ENCODE data around the gene PARD6G.

PARD6G gene

GRCh38 chr18:80244956-80245730 lies 2.2 kb downstream of the PARD6G start:
- no peak for DNase-seq
- Histone ChIP-seq H3K27ac (no peak overlapping the region), H3K36me3 (peaks cover 5% of the 10 kb centered on the region), H3K27me3 (ENCODE audit: insufficient read depth, low read depth, severe bottlenecking) (no peaks in the 10 kb centered on the region), H3K4me3 (ENCODE audit: low read depth, low read length) (no peak overlapping the region), H3K9me3 (ENCODE audit: severe bottlenecking) (no peaks in the 10 kb centered on the region)
- TF ChIP-seq CTCF (IDR thresholded peaks at IDR 0.05; ENCODE audit: low read depth, low read length), result no peak

- no peak for DNase-seq
- peaks cover 5% of the 10 kb centered on the region for H3K36me3 ChIP-seq
- TF ChIP-seq CTCF (IDR thresholded peaks at IDR 0.05; ENCODE audit: low read depth, low read length), result no peak
- H3K27ac ChIP-seq, result no peak overlapping the region
- H3K4me3 ChIP-seq (ENCODE audit: low read depth, low read length), result no peak overlapping the region
- no peaks in the 10 kb centered on the region for H3K9me3 ChIP-seq (ENCODE audit: severe bottlenecking)
- H3K27me3 ChIP-seq (ENCODE audit: insufficient read depth, low read depth, severe bottlenecking), result no peaks in the 10 kb centered on the region
Measured at GRCh38 chr18:80244167-80244566, 3.1 kb downstream of the PARD6G start.

DNA sequence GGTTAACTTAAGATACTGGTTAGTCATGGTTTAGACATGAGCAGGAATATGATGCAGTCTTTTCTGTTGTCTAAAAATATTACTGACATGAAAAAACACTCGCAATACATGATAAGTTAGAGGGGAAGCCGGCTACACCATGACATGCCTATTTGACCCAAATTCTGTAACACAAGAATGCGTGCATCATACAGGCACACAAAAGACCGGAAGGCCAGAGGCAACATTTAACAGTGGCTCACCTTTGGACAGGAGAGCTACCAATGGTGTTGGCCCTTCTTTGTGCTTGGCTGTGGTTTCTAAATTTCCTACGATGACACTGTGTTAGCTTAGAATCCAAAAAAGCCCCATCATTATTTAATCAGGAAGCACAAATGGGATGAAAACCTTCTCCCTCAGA lies 4.1 kb downstream of the PARD6G start:
- no peak overlapping the region for H3K4me3 ChIP-seq (ENCODE audit: low read depth, low read length)
- H3K27me3 ChIP-seq (ENCODE audit: insufficient read depth, low read depth, severe bottlenecking), result no peaks in the 10 kb centered on the region
- no peak overlapping the region for H3K27ac ChIP-seq
- DNase-seq, result no peak
- peaks cover 5% of the 10 kb centered on the region for H3K36me3 ChIP-seq
- no peaks in the 10 kb centered on the region for H3K9me3 ChIP-seq (ENCODE audit: severe bottlenecking)
- no peak for TF ChIP-seq CTCF (IDR thresholded peaks at IDR 0.05; ENCODE audit: low read depth, low read length)

GRCh38 chr18:80241919-80242777 lies 5.2 kb downstream of the PARD6G start:
- H3K36me3 ChIP-seq, result peaks cover 5% of the 10 kb centered on the region
- no peaks in the 10 kb centered on the region for H3K9me3 ChIP-seq (ENCODE audit: severe bottlenecking)
- DNase-seq, result no peak
- no peaks in the 10 kb centered on the region for H3K27me3 ChIP-seq (ENCODE audit: insufficient read depth, low read depth, severe bottlenecking)
- no peak overlapping the region for H3K27ac ChIP-seq
- no peak for TF ChIP-seq CTCF (IDR thresholded peaks at IDR 0.05; ENCODE audit: low read depth, low read length)
- H3K4me3 ChIP-seq (ENCODE audit: low read depth, low read length), result no peak overlapping the region

DNA sequence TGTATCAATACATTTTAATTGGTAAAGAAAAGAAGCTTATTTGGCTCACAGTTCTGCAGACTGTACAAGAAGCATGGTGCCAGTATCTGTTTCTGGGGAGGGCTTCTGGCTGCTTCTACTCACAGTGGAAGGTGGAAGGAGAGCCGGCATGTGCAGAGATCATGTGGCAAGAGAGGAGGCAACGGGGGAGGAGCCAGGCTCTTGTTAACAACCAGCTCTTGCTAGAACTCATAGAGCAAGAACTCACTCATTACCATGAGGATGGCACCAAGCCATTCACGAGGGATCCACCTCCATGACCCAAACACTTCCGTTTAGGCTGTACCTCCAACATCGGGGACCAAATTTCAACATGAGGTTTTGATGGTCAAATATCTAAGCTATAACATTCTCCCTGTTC lies 7.5 kb downstream of the PARD6G start:
- Histone ChIP-seq H3K27me3 (ENCODE audit: insufficient read depth, low read depth, severe bottlenecking) (no peaks in the 10 kb centered on the region), H3K36me3 (no peaks in the 10 kb centered on the region), H3K9me3 (ENCODE audit: severe bottlenecking) (no peaks in the 10 kb centered on the region), H3K4me3 (ENCODE audit: low read depth, low read length) (no peak overlapping the region), H3K27ac (no peak overlapping the region)
- no peak for TF ChIP-seq CTCF (IDR thresholded peaks at IDR 0.05; ENCODE audit: low read depth, low read length)
- no peak for DNase-seq

Measured in WERI-Rb-1 (cell line).